ENCODE measurements around the gene GLRX. TPM values are rescaled to one million over a fixed set of nuclear protein-coding genes. Genes with fewer than 3 reads are reported as not detected.

The GLRX gene
- total and polyA plus RNA-seq, 2 of the 13 experiments (the other 11 are each of a cell fraction or from before 2014, with no cell fraction given) = 63.8 to 499 TPM

GRCh38 chr5:95861221-95861863 is 38.8 kb upstream of the GLRX start (continued):
- TF ChIP-seq GRHL1 (CRISPR knock-in tag; conservative IDR thresholded peaks at IDR 0.05) = no peak
- peak; percentile 91 for TF ChIP-seq ARID5B (CRISPR knock-in tag; IDR thresholded peaks at IDR 0.05)
- no peak for TF ChIP-seq ZNF263 (CRISPR knock-in tag; IDR thresholded peaks at IDR 0.05)
- no peak for TF ChIP-seq ZFP90 (CRISPR knock-in tag; IDR thresholded peaks at IDR 0.05; ENCODE audit: borderline replicate concordance)
- no peak for TF ChIP-seq BRCA1 (CRISPR knock-in tag; IDR thresholded peaks at IDR 0.05)
- TF ChIP-seq ZNF333 (CRISPR knock-in tag; IDR thresholded peaks at IDR 0.05; ENCODE audit: borderline replicate concordance) = no peak
- TF ChIP-seq PRDM15 (CRISPR knock-in tag; IDR thresholded peaks at IDR 0.05) = no peak
- no peak for TF ChIP-seq HMGA1 (CRISPR knock-in tag; conservative IDR thresholded peaks at IDR 0.05)
- TF ChIP-seq SIN3B (IDR thresholded peaks at IDR 0.05; ENCODE audit: low read length) = no peak
- TF ChIP-seq ZNF703 (CRISPR knock-in tag; IDR thresholded peaks at IDR 0.05; ENCODE audit: borderline replicate concordance) = 0 out of 2 replicates have a peak, but pooled peaks have one; percentile 43
- 0 out of 2 replicates have a peak, but pooled peaks have one; percentile 38 for TF ChIP-seq RXRA (CRISPR knock-in tag; IDR thresholded peaks at IDR 0.05)
- TF ChIP-seq SP5 (CRISPR knock-in tag; IDR thresholded peaks at IDR 0.05; ENCODE audit: borderline replicate concordance, low read depth) = peak; percentile 29; the same call in 1 of the 2 replicates
- TF ChIP-seq ZNF782 (CRISPR knock-in tag; IDR thresholded peaks at IDR 0.05; ENCODE audit: borderline replicate concordance) = no peak
- no peak for TF ChIP-seq ZUFSP (CRISPR knock-in tag; IDR thresholded peaks at IDR 0.05; ENCODE audit: borderline replicate concordance)
- TF ChIP-seq ZNF83 (CRISPR knock-in tag; IDR thresholded peaks at IDR 0.05; ENCODE audit: borderline replicate concordance) = no peak
- no peak for TF ChIP-seq NFE2L1 (CRISPR knock-in tag; IDR thresholded peaks at IDR 0.05; ENCODE audit: borderline replicate concordance)
- TF ChIP-seq CENPX (CRISPR knock-in tag; IDR thresholded peaks at IDR 0.05) = no peak
- TF ChIP-seq SNAPC2 (CRISPR knock-in tag; IDR thresholded peaks at IDR 0.05) = no peak
- TF ChIP-seq MYC (CRISPR knock-in tag; IDR thresholded peaks at IDR 0.05; ENCODE audit: borderline replicate concordance) = peak; percentile 67; the same call in 1 of the 2 replicates

Data from HepG2 (cell line).